ENCODE measurements around the gene CLEC3B.

Gene CLEC3B

DNA sequence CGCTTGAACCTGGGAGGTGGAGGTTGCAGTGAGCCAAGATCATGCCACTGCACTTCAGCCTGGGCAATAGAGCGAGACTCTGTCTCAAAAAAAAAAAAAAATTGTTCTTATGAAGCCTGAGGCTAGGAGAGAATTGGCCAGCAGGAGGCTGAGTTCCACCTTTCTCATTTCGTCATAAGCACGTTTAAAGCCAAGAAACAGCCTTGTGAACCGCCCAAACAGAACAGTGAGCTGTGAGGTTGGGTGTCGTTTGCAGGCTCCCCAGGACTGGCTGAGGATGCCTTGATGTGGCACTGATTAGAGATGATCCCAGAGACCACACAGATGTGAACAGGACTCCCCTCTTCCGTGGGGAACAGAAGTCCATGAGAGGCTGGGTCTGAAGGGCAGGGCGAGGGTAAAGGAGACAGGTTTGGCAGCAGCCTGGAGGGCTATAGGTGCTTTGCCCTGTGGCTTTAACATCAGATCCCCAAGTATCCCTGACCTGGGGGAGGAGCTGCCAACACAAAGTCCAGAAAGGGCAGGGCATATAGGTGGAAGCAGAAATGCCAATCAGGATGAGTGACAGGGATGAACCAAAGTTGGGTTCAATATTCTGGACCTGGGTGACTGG, 52.9 kb downstream of the CLEC3B start:
- FAIRE-seq, result no peak
- no peak for DNase-seq (ENCODE audit: insufficient read length, low spot score)
- no peak for TF ChIP-seq CTCF (IDR thresholded peaks at IDR 0.05; ENCODE audit: insufficient read depth, missing control alignments)

DNA sequence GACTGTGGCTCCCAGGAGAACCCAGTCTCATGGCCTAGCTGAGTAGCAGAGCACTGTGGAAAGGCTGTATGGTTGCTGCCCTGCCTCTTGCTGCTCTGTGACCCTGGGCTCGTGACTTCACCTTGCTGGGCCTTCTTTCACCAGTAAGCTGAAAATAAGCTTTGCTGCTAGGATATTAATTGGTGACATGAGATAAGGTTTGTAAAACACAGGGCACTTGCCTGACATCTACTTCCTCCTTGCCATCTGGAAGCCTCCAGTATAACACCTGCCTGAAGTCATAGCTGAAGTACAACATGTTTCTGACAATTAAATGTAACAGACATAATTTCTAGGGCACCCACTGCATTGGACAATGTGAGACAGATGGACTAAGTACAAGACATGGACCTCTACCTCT, 53.6 kb downstream of the CLEC3B start:
- no peak for FAIRE-seq

DNA sequence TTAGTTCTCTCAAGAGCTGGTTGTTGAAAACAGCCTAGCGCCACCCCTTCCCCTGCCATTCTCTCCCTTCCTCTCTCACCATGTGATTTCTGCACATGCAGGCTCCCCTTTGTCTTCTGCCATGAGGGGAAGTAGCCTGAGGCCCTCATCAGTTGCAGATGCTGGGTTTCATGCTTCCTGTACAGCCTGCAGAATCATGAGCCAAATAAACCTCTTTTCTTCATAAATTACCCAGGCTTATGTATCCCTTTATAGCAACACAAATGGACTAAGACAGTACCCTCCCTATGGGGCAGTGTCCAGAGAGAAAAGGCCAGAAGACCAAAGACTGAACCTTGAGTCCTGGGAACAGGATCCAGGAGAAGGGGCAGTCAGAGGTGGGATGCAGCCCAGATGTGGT, 54.7 kb downstream of the CLEC3B start:
- DNase-seq (ENCODE audit: insufficient read length, low spot score) (no peak), FAIRE-seq (no peak)
- no peak for TF ChIP-seq CTCF (IDR thresholded peaks at IDR 0.05; ENCODE audit: insufficient read depth, missing control alignments)

More for the DNA sequence above, 53.6 kb downstream of the CLEC3B start:
- DNase-seq (ENCODE audit: insufficient read length, low spot score), result no peak
- TF ChIP-seq CTCF (IDR thresholded peaks at IDR 0.05; ENCODE audit: insufficient read depth, missing control alignments), result no peak

DNA sequence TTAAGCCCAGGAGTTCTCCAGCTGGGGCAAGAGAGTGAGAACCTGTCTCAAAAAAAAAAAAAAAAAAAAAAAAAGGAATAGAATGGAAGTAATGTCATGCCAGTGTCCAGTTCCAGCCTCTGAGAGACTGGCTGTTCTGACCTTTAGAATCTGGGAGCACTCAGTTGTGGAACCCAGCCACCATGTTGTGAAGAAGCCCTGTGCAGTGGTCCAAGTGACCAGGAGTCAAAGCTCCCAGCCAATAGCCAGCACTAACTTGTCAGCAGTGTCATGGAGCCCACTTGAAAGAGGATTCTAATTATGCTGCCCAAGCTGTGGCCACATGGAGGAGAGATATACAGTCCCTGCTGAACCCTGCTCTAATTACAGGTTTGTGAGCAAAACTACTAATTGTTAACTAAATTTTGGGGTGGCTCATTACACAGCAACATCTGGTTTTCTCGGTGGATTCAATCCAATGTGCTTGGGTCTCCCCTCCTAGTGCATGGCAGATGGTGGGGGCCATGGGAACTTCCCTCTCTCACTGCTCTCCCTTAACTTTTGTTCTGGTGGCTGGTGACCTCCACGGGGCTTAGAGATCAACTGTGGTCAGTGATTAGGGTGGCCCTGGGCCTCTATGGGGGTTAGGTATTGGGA, 55.5 kb downstream of the CLEC3B start:
- no peak for DNase-seq (ENCODE audit: insufficient read length, low spot score)
- TF ChIP-seq CTCF (IDR thresholded peaks at IDR 0.05; ENCODE audit: insufficient read depth, missing control alignments), result no peak
- no peak for FAIRE-seq

DNA sequence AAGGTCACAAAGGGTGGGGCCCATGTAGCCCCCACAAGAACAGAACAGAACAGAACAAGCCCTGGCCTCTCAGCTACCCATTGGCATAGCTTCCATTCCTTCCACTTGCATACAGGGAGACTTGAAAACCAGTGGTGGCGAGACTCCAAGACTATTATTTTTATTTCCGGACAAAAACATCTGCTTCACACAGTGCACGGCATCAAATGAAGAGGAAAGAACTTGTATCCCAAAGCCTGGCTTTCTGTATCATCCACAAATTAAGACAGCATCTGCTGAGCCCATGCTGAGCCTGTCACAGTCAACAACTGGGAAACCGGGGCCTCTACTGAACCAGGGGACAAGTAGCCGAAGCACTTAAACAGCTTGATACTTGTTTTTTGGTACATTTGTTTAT, 56.0 kb downstream of the CLEC3B start:
- TF ChIP-seq CTCF (IDR thresholded peaks at IDR 0.05; ENCODE audit: insufficient read depth, missing control alignments), result no peak
- FAIRE-seq, result no peak
- no peak for DNase-seq (ENCODE audit: insufficient read length, low spot score)

GRCh38 chr3:45083023-45083422, 56.9 kb downstream of the CLEC3B start:
- no peak for DNase-seq (ENCODE audit: insufficient read length, low spot score)
- FAIRE-seq, result no peak

More at GRCh38 chr3:45083023-45083422, 56.9 kb downstream of the CLEC3B start:
- TF ChIP-seq CTCF (IDR thresholded peaks at IDR 0.05; ENCODE audit: insufficient read depth, missing control alignments), result no peak
